ENCODE measurements around the gene CFAP210.

Gene CFAP210

GRCh38 chr2:169673106-169673505, 21.1 kb downstream of the CFAP210 start:
- DNase-seq = no peak
- no peak for ATAC-seq

- ATAC-seq (no peak), DNase-seq (no peak)
These were observed 21.8 kb downstream of the CFAP210 start for GRCh38 chr2:169672406-169672805.

DNA sequence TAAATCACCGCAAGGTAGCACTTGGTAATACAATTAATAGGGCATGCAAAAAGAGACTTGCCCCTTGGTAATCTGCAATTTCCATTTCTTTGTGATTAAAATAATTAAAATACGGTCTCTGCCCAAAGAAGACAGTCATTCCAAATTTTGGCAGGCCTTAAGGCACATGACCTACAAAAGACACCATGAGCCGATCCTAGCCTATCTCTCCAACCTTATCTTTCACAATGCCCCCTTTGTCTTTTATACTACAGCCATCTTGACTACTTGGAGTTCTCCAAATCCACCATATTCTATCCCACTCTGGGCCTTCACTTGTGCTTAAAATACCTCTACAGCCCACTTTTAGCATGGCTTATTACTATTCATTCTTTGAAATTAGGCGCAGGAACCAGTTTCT, 23.3 kb downstream of the CFAP210 start:
- DNase-seq (no peak), ATAC-seq (no peak)

DNA sequence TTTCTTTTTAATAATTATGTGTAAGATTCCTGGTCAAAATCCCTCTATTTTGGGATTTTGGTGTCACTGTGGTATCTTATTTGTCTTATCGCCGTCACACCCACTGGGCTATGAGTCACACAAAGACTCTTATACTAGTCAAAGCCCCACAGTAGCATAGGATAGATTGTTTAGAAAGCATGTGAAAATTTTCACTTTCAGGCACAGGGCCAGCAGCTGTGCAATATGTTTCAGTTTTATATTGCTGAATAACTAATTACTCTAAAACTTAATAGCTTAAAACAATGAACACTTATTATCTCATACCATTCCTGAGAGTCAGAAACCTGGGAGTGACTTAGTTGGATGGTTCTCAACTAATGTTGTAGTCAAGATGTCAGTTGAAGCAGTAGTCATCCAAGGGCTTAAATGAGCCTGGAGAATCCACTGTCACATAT, 24.0 kb downstream of the CFAP210 start:
- no peak for DNase-seq
- no peak for ATAC-seq

DNA sequence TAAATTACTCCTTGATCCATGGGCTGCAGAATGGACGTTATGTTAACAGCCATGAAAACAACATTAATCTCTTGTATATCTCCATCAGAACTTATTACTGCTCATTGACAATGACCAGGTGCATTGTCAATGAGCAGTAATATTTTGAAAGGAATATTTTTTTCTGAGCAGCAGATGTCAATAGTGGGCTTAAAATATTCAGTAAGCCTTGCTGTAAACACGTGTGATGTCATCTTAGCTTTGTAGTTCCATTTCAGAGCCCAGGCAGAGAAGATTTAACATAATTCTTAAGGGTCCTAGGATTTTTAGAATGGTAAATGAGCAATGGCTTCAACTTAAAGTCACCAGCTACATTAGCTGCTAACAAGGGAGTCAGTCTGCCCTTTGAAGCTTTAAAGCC, 26.6 kb downstream of the CFAP210 start:
- no peak for DNase-seq
- no peak for ATAC-seq

- ATAC-seq (no peak), DNase-seq (no peak)
These were observed 29.0 kb downstream of the CFAP210 start for GRCh38 chr2:169664978-169665930.

GRCh38 chr2:169664600-169664977, 29.6 kb downstream of the CFAP210 start:
- DNase-seq (no peak), ATAC-seq (no peak)

DNA sequence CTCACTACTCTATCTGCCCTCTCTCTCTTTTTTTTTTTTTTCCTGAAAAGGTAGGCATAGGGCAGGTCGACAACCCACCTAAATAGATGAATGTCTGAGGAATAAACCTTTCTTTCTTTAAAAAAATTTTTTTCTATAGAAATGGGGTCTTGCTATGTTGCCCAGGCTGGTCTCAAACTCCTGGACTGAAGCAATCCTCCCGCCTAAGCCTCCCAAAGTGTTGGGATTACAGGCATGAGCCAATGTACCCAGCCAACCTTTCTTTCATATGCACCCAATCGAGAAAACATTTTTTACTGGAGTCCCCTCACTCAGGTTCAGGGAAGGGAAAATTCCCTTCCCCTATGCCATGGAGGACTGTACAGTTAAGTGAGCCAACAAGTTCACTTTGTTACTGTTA, 31.0 kb downstream of the CFAP210 start:
- ATAC-seq = no peak
- no peak for DNase-seq

DNA sequence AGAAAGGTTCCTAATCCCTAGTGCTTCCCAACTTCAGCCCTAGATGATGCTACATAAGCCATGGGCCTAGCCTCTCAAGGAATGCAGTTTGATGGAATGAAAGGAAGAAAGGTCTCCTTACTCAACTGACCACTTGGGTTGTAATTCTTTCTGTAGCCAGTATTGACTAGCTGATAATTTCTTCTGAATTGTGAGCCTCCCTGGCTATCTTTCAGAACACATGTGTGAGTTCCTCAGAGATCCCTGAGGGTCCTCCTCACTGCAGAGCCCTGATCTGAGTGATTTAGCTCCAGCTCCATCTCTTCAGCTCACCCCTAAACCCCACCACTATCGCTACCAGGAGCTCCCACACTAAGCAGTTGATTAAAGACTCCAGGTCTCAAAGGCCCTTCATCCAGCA, 31.5 kb downstream of the CFAP210 start:
- DNase-seq (no peak), ATAC-seq (no peak)

DNA sequence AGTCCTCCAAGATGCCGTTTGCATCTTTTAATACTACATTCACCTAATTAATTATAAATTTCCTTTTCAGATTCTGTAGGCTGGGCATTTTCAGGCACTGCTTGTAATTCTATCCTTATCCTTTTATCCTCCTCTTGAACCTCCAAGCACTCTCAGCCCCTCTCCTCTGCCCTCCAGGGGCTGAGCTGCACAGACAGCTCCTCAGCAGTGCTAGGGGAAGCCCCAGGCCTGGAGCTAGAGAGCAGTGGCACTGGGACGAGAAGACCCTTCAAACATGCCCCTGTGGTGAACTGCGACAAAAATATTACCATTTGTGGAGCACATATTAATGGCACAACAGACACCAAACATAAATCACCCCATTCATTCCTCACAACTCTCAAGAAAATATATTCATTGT, 32.9 kb downstream of the CFAP210 start:
- ATAC-seq = no peak
- DNase-seq = no peak

DNA sequence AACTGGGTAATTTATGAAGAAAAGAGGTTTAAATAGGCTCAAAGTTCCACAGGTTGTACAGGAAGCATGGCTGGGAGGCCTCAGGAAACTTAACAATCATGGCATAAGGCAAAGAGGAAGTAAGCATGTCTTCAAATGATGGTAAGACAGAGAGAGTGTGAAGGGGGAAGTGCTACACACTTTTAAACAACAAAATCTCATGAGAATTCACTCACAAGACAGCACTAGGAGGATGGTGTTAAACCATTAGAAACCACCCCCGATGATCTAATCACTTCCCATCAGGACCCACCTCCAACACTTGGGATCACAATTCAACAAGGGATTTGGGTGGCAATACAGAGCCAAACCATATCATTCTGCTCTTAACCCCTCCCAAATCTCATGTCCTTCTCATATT, 34.9 kb downstream of the CFAP210 start:
- DNase-seq (no peak), ATAC-seq (no peak)

- DNase-seq = no peak
- no peak for ATAC-seq
These were observed 35.3 kb downstream of the CFAP210 start for GRCh38 chr2:169658877-169659276.

- DNase-seq = no peak
- no peak for ATAC-seq
These were observed 38.0 kb downstream of the CFAP210 start for GRCh38 chr2:169656164-169656563.

GRCh38 chr2:169653636-169654035, 40.6 kb downstream of the CFAP210 start:
- no peak for ATAC-seq
- no peak for DNase-seq

GRCh38 chr2:169649278-169649677, 44.9 kb downstream of the CFAP210 start:
- ATAC-seq = no peak
- DNase-seq = no peak

- ATAC-seq (no peak), DNase-seq (no peak)
These were observed 46.7 kb downstream of the CFAP210 start for GRCh38 chr2:169647496-169647895.

DNA sequence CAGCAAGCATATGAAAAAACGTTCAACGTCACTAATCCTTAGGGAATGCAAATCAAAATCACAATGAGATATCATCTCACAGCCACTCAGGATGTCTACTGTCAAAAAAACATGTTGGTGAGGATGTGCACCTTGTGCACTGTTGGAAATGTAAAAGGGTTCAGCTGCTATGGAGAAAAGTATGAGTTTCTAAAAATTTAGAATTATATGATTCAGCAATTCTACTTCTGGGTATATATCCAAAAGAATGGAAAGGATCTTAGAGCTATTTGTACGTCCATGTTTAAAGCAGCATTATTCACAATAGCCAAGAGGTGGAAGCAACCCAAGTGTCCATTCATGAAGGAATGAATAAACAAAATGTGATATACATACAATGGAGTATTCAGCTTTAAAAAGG, 50.0 kb downstream of the CFAP210 start:
- ATAC-seq = no peak
- no peak for DNase-seq

GRCh38 chr2:169641464-169641863, 52.7 kb downstream of the CFAP210 start:
- DNase-seq (no peak), ATAC-seq (no peak)

DNA sequence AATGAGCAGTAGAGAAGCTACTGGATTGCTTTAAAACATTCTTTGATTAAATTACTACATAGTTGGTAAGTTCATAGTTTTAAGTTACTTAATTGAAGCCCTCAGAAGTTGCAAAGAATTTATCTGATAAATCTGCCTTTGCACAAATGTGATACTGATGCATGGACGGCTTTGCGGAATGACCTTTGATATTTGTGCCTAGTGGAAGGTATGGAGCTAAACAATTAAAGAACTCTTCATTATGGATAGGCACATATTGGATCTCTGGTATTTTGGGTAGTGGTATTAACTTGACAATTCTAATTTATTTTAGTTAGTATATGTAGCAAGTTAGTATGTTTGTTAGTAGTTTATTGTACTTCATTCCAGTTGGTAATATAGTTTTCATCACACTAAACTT, 54.1 kb downstream of the CFAP210 start:
- no peak for ATAC-seq
- no peak for DNase-seq

- ATAC-seq = no peak
- DNase-seq = no peak
These were observed 56.6 kb downstream of the CFAP210 start for GRCh38 chr2:169637620-169638019.

DNA sequence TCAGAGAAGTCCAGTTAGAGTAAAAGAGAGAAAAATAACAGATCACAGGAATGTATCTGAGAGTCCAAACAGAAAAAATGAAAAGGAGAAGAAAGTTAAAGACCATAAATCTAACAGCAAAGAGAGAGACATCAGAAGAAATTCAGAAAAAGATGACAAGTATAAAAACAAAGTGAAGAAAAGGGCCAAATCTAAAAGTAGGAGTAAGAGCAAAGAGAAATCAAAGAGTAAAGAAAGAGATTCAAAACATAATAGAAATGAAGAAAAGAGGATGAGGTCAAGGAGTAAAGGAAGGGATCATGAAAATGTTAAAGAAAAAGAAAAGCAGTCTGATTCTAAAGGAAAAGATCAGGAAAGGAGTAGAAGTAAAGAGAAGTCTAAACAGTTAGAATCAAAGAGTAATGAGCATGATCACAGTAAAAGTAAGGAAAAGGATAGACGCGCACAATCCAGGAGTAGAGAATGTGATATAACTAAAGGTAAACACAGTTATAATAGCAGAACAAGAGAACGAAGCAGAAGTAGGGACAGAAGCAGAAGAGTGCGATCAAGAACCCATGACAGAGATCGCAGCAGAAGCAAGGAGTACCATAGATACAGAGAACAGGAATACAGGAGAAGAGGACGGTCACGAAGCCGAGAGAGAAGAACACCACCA, 57.6 kb downstream of the CFAP210 start:
- no peak for ATAC-seq
- DNase-seq = no peak

GRCh38 chr2:169625781-169626180, 68.4 kb downstream of the CFAP210 start:
- ATAC-seq = no peak
- no peak for DNase-seq

GRCh38 chr2:169623235-169623634, 71.0 kb downstream of the CFAP210 start:
- ATAC-seq (no peak), DNase-seq (no peak)

DNA sequence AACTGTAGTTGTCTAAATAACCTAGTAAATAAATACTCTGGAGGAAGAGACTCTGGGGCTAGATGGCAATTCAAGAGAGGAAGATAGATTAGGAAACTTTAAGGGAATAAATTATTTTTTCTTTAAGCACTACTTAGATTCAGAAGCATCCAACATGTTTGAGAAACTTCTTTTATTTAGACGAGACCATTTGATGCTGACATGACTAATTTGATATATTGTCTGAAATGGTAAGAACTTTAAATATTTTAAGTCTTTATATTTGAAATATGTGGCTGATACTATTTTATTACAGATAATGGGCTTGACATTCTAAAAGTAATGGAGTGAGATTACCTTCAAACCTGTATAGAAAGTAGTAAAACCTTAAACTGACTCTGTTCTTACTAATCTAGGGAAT, 73.7 kb downstream of the CFAP210 start:
- no peak for DNase-seq
- no peak for ATAC-seq

Data from stimulated activated naive CD8-positive, alpha-beta T cell treated with anti-CD3 and anti-CD28 coated beads, Interleukin-15, Interleukin-2, amounts not matched to agents 100 U/mL and 50 U/mL, for 24 hours (primary cell).